ENCODE measurements around the gene VTI1A.

- TF ChIP-seq POLR2A (IDR thresholded peaks at IDR 0.05; ENCODE audit: low read length) (no peak), CTCF (IDR thresholded peaks at IDR 0.05) (no peak)
These were observed 138.9 kb downstream of the VTI1A start for GRCh38 chr10:112585960-112586359.

All from A549 (cell line).